ENCODE data around the gene IER3. TPM values are rescaled to one million over a fixed set of nuclear protein-coding genes. Genes with fewer than 3 reads are reported as not detected.

Gene IER3
- total RNA-seq, 2 donors from 2014 or later: 102 to 136 TPM

DNA sequence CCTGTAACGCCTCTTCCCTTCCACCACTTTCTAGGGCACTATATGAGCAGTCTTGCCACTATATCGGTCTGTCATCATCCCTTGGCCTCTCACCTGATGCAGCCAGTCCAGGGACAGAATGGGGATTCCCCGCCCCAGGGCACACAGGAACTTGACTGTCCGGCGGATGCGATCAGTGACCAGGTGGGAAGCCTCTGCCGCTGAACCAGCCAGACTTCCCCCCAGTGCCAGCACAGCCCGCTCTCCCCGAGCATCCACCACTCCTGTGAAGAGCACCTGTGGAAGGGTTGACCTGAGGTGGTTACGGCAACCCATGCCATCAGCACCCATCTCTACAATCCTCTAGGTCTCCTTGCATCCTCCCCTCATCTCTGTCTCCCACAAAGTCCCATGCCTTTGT, 41.3 kb downstream of the IER3 start:
- no peak overlapping the region for H3K4me3 ChIP-seq (ENCODE audit: low read length)
- Mint-ChIP-seq H3K36me3 (ENCODE audit: low read depth) (peaks cover 65% of the 10 kb centered on the region), H3K27ac (no peak overlapping the region), H3K4me1 (peaks cover 10% of the 10 kb centered on the region), H3K9me3 (no peaks in the 10 kb centered on the region), H3K27me3 (ENCODE audit: insufficient read depth) (no peaks in the 10 kb centered on the region), H3K4me3 (no peak overlapping the region)
- 97% methylated on average over 7 to 10 of the region's 10 CpGs for WGBS, 2 experiments (ENCODE audit: insufficient coverage in 1 of 2, insufficient read length in 1 of 2)
- TF ChIP-seq, protein P1, sequence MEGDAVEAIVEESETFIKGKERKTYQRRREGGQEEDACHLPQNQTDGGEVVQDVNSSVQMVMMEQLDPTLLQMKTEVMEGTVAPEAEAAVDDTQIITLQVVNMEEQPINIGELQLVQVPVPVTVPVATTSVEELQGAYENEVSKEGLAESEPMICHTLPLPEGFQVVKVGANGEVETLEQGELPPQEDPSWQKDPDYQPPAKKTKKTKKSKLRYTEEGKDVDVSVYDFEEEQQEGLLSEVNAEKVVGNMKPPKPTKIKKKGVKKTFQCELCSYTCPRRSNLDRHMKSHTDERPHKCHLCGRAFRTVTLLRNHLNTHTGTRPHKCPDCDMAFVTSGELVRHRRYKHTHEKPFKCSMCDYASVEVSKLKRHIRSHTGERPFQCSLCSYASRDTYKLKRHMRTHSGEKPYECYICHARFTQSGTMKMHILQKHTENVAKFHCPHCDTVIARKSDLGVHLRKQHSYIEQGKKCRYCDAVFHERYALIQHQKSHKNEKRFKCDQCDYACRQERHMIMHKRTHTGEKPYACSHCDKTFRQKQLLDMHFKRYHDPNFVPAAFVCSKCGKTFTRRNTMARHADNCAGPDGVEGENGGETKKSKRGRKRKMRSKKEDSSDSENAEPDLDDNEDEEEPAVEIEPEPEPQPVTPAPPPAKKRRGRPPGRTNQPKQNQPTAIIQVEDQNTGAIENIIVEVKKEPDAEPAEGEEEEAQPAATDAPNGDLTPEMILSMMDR (conservative IDR thresholded peaks at IDR 0.05): no peak
- H3K36me3 ChIP-seq (ENCODE audit: control insufficient read depth, insufficient read depth, low read length): peaks cover 51% of the 10 kb centered on the region
- no peak for DNase-seq
- H3K9me3 ChIP-seq (ENCODE audit: control insufficient read depth, low read length): no peaks in the 10 kb centered on the region
- H3K27ac ChIP-seq (ENCODE audit: low read depth, low read length): no peak overlapping the region
- H3K9ac ChIP-seq (ENCODE audit: extremely low read depth, low read length, poor library complexity, severe bottlenecking): no peak overlapping the region
- no peaks in the 10 kb centered on the region for H3K27me3 ChIP-seq (ENCODE audit: control insufficient read depth, insufficient read depth, low read length, poor library complexity, severe bottlenecking)
- peaks cover 4% of the 10 kb centered on the region for H3K4me1 ChIP-seq (ENCODE audit: control insufficient read depth, insufficient read depth, low read length)

DNA sequence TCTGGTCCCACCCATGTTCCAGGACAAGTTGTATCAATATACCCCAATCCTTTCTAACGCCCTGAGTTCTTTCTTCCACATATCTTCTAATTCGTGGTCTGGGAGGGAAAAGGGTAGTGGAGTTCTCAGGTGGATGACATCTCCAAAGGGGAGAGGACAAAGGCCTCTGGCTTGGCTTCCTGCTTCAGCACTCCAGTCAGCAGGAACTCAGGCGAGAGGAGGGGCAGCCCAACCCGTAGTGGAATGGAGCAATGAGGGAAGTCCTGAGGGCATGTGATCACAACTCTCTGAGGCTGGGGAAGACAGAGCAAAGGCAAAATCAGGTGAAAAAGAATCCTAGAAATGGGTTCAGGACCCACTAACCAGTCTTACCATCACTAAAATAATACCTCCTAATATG, 44.0 kb downstream of the IER3 start:
- H3K36me3 Mint-ChIP-seq (ENCODE audit: low read depth): peaks cover 51% of the 10 kb centered on the region
- Histone ChIP-seq H3K27ac (ENCODE audit: low read depth, low read length) (no peak overlapping the region), H3K27me3 (ENCODE audit: control insufficient read depth, insufficient read depth, low read length, poor library complexity, severe bottlenecking) (no peaks in the 10 kb centered on the region), H3K9ac (ENCODE audit: extremely low read depth, low read length, poor library complexity, severe bottlenecking) (no peak overlapping the region), H3K9me3 (ENCODE audit: control insufficient read depth, low read length) (no peaks in the 10 kb centered on the region), H3K4me1 (ENCODE audit: control insufficient read depth, insufficient read depth, low read length) (no peaks in the 10 kb centered on the region), H3K4me3 (ENCODE audit: low read length) (no peak overlapping the region), H3K36me3 (ENCODE audit: control insufficient read depth, insufficient read depth, low read length) (peaks cover 49% of the 10 kb centered on the region)
- no peaks in the 10 kb centered on the region for H3K9me3 Mint-ChIP-seq
- no peak for DNase-seq
- TF ChIP-seq, protein P1 (conservative IDR thresholded peaks at IDR 0.05): no peak
- peak overlapping the region; percentile 44 for H3K27ac Mint-ChIP-seq
- WGBS, 2 experiments (ENCODE audit: insufficient coverage in 1 of 2, insufficient read length in 1 of 2): 50 to 82% methylated on average over 1 to 4 of the region's 4 CpGs
- H3K4me1 Mint-ChIP-seq: no peaks in the 10 kb centered on the region
- no peaks in the 10 kb centered on the region for H3K27me3 Mint-ChIP-seq (ENCODE audit: insufficient read depth)
- no peak overlapping the region for H3K4me3 Mint-ChIP-seq

DNA sequence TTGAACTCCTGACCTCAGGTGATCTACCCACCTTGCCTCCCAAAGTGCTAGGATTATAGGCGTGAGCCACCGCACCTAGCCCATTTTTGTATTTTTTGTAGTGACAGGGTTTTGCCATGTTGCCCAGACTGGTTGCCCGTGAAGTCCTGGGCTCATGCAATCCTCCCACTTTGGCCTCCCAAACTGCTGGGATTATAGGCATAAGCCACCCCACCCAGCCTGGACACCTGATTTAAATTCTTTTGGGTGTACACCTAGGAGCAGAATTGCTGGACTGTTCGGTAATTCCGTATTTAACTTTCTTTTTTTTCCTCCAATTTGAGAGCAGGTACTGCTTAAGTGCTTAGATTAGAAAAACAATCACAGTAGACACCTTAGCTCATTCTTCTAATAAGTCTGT, 47.9 kb downstream of the IER3 start:
- Histone ChIP-seq H3K4me1 (ENCODE audit: control insufficient read depth, insufficient read depth, low read length) (no peaks in the 10 kb centered on the region), H3K27ac (ENCODE audit: low read depth, low read length) (no peak overlapping the region), H3K36me3 (ENCODE audit: control insufficient read depth, insufficient read depth, low read length) (peaks cover 17% of the 10 kb centered on the region), H3K27me3 (ENCODE audit: control insufficient read depth, insufficient read depth, low read length, poor library complexity, severe bottlenecking) (no peaks in the 10 kb centered on the region), H3K9ac (ENCODE audit: extremely low read depth, low read length, poor library complexity, severe bottlenecking) (no peak overlapping the region), H3K4me3 (ENCODE audit: low read length) (no peak overlapping the region), H3K9me3 (ENCODE audit: control insufficient read depth, low read length) (no peaks in the 10 kb centered on the region)
- TF ChIP-seq, protein P1 (conservative IDR thresholded peaks at IDR 0.05): no peak
- Mint-ChIP-seq H3K27ac (no peak overlapping the region), H3K4me1 (peaks cover 5% of the 10 kb centered on the region), H3K9me3 (no peaks in the 10 kb centered on the region), H3K36me3 (ENCODE audit: low read depth) (peaks cover 17% of the 10 kb centered on the region), H3K27me3 (ENCODE audit: insufficient read depth) (no peaks in the 10 kb centered on the region), H3K4me3 (no peak overlapping the region)
- DNase-seq: no peak
- 93 to 96% methylated on average over 5 of the region's 5 CpGs for WGBS, 2 experiments (ENCODE audit: insufficient coverage in 1 of 2, insufficient read length in 1 of 2)

Other genes starting within 250 kb of the IER3 start
- gene GNL1, start 188.1 kb downstream of the IER3 start, total RNA-seq: 10 to 100 TPM; 82.1 to 93.5 TPM
- gene PRR3, start 187.3 kb downstream of the IER3 start, total RNA-seq: 10 to 100 TPM; 10.9 to 12.0 TPM
- gene ABCF1, start 173.1 kb downstream of the IER3 start, total RNA-seq: 10 to 100 TPM; 84.9 to 89.3 TPM
- gene PPP1R10, start 127.3 kb downstream of the IER3 start, total RNA-seq: 100 to 1,000 TPM; 122 to 126 TPM
- gene MRPS18B, start 126.7 kb downstream of the IER3 start, total RNA-seq: 10 to 100 TPM; 37.6 to 39.7 TPM
- gene ATAT1, start 117.7 kb downstream of the IER3 start, total RNA-seq: 10 to 100 TPM; 31.6 to 38.0 TPM
- 10 to 100 TPM; 17.9 to 24.3 TPM for gene C6orf136, start 97.4 kb downstream of the IER3 start, total RNA-seq
- gene DHX16, start 71.5 kb downstream of the IER3 start, total RNA-seq: 10 to 100 TPM; 33.5 to 33.9 TPM
- gene PPP1R18, start 57.9 kb downstream of the IER3 start, total RNA-seq: 10 to 100 TPM; 27.6 to 31.4 TPM
- gene NRM, start 53.6 kb downstream of the IER3 start, total RNA-seq: 10 to 100 TPM; 37.1 TPM
- 10 to 100 TPM; 79.0 to 95.1 TPM for gene MDC1, start 27.3 kb downstream of the IER3 start, total RNA-seq
- 1,000 to 10,000 TPM; 1,504 to 1,815 TPM for gene TUBB, start 24.2 kb downstream of the IER3 start, total RNA-seq
- gene FLOT1, start 1.9 kb downstream of the IER3 start, total RNA-seq: 100 to 1,000 TPM; 121 to 141 TPM
- 100 to 1,000 TPM; 140 to 151 TPM for gene DDR1, start 140.0 kb upstream of the IER3 start, total RNA-seq
- gene GTF2H4, start 163.7 kb upstream of the IER3 start, total RNA-seq: 10 to 100 TPM; 60.0 to 67.9 TPM
- 10 to 100 TPM; 39.4 to 52.5 TPM for gene VARS2, start 169.7 kb upstream of the IER3 start, total RNA-seq
- gene SFTA2, start 187.6 kb upstream of the IER3 start, total RNA-seq: not detected
- under 1 TPM; 0.18 TPM for gene MUCL3, start 196.4 kb upstream of the IER3 start, total RNA-seq
- gene MUC21, start 239.2 kb upstream of the IER3 start, total RNA-seq: not detected

Measured in endodermal cell (in vitro differentiated cells).